Measurements from ENCODE around the gene RARA. TPM values are rescaled to one million over a fixed set of nuclear protein-coding genes. Genes with fewer than 3 reads are reported as not detected.
"Not testable (repeated sequence)": the region's sequence is repeated elsewhere in the genome, so short reads cannot be mapped to it uniquely, and the experiment has no call there.

RARA gene
- polyA plus RNA-seq, 1 donor, result 47.0 TPM

- no peaks in the 10 kb centered on the region for H3K4me1 ChIP-seq (ENCODE audit: control insufficient read depth, insufficient read depth, low read length)
- no CpG with 5 or more reads among the region's 16 CpGs for WGBS (ENCODE audit: insufficient coverage, low lambda C conversion rate)
- no peaks in the 10 kb centered on the region for H3K27me3 ChIP-seq (ENCODE audit: control insufficient read depth, insufficient read depth, low read length)
- H3K27ac ChIP-seq (ENCODE audit: low read length), result no peak overlapping the region
- no peak for DNase-seq
- H3K9me3 ChIP-seq (ENCODE audit: control insufficient read depth, low read depth, low read length), result peaks cover 3% of the 10 kb centered on the region
- H3K36me3 ChIP-seq (ENCODE audit: control insufficient read depth, insufficient read depth, low read length), result no peaks in the 10 kb centered on the region
- H3K4me3 ChIP-seq (ENCODE audit: low read length), result no peak overlapping the region
Measured at GRCh38 chr17:40371261-40371929, 62.4 kb downstream of the RARA start.

- DNase-seq, result no peak
- H3K4me3 ChIP-seq (ENCODE audit: low read length), result no peak overlapping the region
- no peaks in the 10 kb centered on the region for H3K4me1 ChIP-seq (ENCODE audit: control insufficient read depth, insufficient read depth, low read length)
- no peaks in the 10 kb centered on the region for H3K36me3 ChIP-seq (ENCODE audit: control insufficient read depth, insufficient read depth, low read length)
- H3K27ac ChIP-seq (ENCODE audit: low read length), result no peak overlapping the region
- H3K27me3 ChIP-seq (ENCODE audit: control insufficient read depth, insufficient read depth, low read length), result no peaks in the 10 kb centered on the region
- H3K9me3 ChIP-seq (ENCODE audit: control insufficient read depth, low read depth, low read length), result peaks cover 3% of the 10 kb centered on the region
- no CpG with 5 or more reads among the region's 2 CpGs for WGBS (ENCODE audit: insufficient coverage, low lambda C conversion rate)
Measured at GRCh38 chr17:40372031-40372430, 63.1 kb downstream of the RARA start.

GRCh38 chr17:40372644-40373043 is 63.7 kb downstream of the RARA start:
- H3K36me3 ChIP-seq (ENCODE audit: control insufficient read depth, insufficient read depth, low read length); H3K27me3 ChIP-seq (ENCODE audit: control insufficient read depth, insufficient read depth, low read length); H3K4me1 ChIP-seq (ENCODE audit: control insufficient read depth, insufficient read depth, low read length); H3K4me3 ChIP-seq (ENCODE audit: low read length); H3K9me3 ChIP-seq (ENCODE audit: control insufficient read depth, low read depth, low read length); H3K27ac ChIP-seq (ENCODE audit: low read length); DNase-seq: not testable (repeated sequence)
- WGBS (ENCODE audit: insufficient coverage, low lambda C conversion rate), result no CpG with 5 or more reads among the region's 4 CpGs

- Histone ChIP-seq H3K27ac (ENCODE audit: low read length) (no peak overlapping the region), H3K4me1 (ENCODE audit: control insufficient read depth, insufficient read depth, low read length) (no peaks in the 10 kb centered on the region), H3K36me3 (ENCODE audit: control insufficient read depth, insufficient read depth, low read length) (no peaks in the 10 kb centered on the region), H3K4me3 (ENCODE audit: low read length) (no peak overlapping the region), H3K27me3 (ENCODE audit: control insufficient read depth, insufficient read depth, low read length) (no peaks in the 10 kb centered on the region), H3K9me3 (ENCODE audit: control insufficient read depth, low read depth, low read length) (peaks cover 3% of the 10 kb centered on the region)
- no peak for DNase-seq
- WGBS (ENCODE audit: insufficient coverage, low lambda C conversion rate), result no CpG with 5 or more reads among the region's 4 CpGs
Measured at GRCh38 chr17:40373324-40373723, 64.3 kb downstream of the RARA start.

- Histone ChIP-seq H3K27ac (ENCODE audit: low read length) (no peak overlapping the region), H3K4me1 (ENCODE audit: control insufficient read depth, insufficient read depth, low read length) (no peaks in the 10 kb centered on the region), H3K36me3 (ENCODE audit: control insufficient read depth, insufficient read depth, low read length) (no peaks in the 10 kb centered on the region), H3K4me3 (ENCODE audit: low read length) (no peak overlapping the region), H3K9me3 (ENCODE audit: control insufficient read depth, low read depth, low read length) (peaks cover 3% of the 10 kb centered on the region), H3K27me3 (ENCODE audit: control insufficient read depth, insufficient read depth, low read length) (no peaks in the 10 kb centered on the region)
- WGBS (ENCODE audit: insufficient coverage, low lambda C conversion rate), result 80% methylated on average over 1 of the region's 8 CpGs
- no peak for DNase-seq
Measured at GRCh38 chr17:40373999-40374398, 65.0 kb downstream of the RARA start.

GRCh38 chr17:40374821-40375498 is 66.0 kb downstream of the RARA start:
- 93% methylated on average over 3 of the region's 14 CpGs for WGBS (ENCODE audit: insufficient coverage, low lambda C conversion rate)
- Histone ChIP-seq H3K27ac (ENCODE audit: low read length) (no peak overlapping the region), H3K4me3 (ENCODE audit: low read length) (no peak overlapping the region), H3K27me3 (ENCODE audit: control insufficient read depth, insufficient read depth, low read length) (no peaks in the 10 kb centered on the region), H3K9me3 (ENCODE audit: control insufficient read depth, low read depth, low read length) (peaks cover 3% of the 10 kb centered on the region), H3K36me3 (ENCODE audit: control insufficient read depth, insufficient read depth, low read length) (no peaks in the 10 kb centered on the region), H3K4me1 (ENCODE audit: control insufficient read depth, insufficient read depth, low read length) (no peaks in the 10 kb centered on the region)
- no peak for DNase-seq

- DNase-seq; H3K9me3 ChIP-seq (ENCODE audit: control insufficient read depth, low read depth, low read length); H3K4me1 ChIP-seq (ENCODE audit: control insufficient read depth, insufficient read depth, low read length); H3K4me3 ChIP-seq (ENCODE audit: low read length); H3K36me3 ChIP-seq (ENCODE audit: control insufficient read depth, insufficient read depth, low read length); H3K27ac ChIP-seq (ENCODE audit: low read length); H3K27me3 ChIP-seq (ENCODE audit: control insufficient read depth, insufficient read depth, low read length): not testable (repeated sequence)
- no CpG with 5 or more reads among the region's 21 CpGs for WGBS (ENCODE audit: insufficient coverage, low lambda C conversion rate)
Measured at GRCh38 chr17:40375786-40376185, 66.8 kb downstream of the RARA start.

- H3K27ac ChIP-seq (ENCODE audit: low read length); H3K27me3 ChIP-seq (ENCODE audit: control insufficient read depth, insufficient read depth, low read length); H3K36me3 ChIP-seq (ENCODE audit: control insufficient read depth, insufficient read depth, low read length); H3K4me1 ChIP-seq (ENCODE audit: control insufficient read depth, insufficient read depth, low read length); DNase-seq; H3K9me3 ChIP-seq (ENCODE audit: control insufficient read depth, low read depth, low read length); H3K4me3 ChIP-seq (ENCODE audit: low read length): not testable (repeated sequence)
- WGBS (ENCODE audit: insufficient coverage, low lambda C conversion rate), result no CpG with 5 or more reads among the region's 6 CpGs
Measured at GRCh38 chr17:40376541-40376940, 67.6 kb downstream of the RARA start.

GRCh38 chr17:40377832-40378231 is 68.9 kb downstream of the RARA start:
- WGBS (ENCODE audit: insufficient coverage, low lambda C conversion rate), result 100% methylated on average over 2 of the region's 13 CpGs
- Histone ChIP-seq H3K4me1 (ENCODE audit: control insufficient read depth, insufficient read depth, low read length) (no peaks in the 10 kb centered on the region), H3K9me3 (ENCODE audit: control insufficient read depth, low read depth, low read length) (no peaks in the 10 kb centered on the region), H3K4me3 (ENCODE audit: low read length) (no peak overlapping the region), H3K36me3 (ENCODE audit: control insufficient read depth, insufficient read depth, low read length) (no peaks in the 10 kb centered on the region), H3K27ac (ENCODE audit: low read length) (no peak overlapping the region), H3K27me3 (ENCODE audit: control insufficient read depth, insufficient read depth, low read length) (no peaks in the 10 kb centered on the region)
- no peak for DNase-seq

GRCh38 chr17:40378966-40379365 is 70.0 kb downstream of the RARA start:
- no peak overlapping the region for H3K4me3 ChIP-seq (ENCODE audit: low read length)
- no peaks in the 10 kb centered on the region for H3K4me1 ChIP-seq (ENCODE audit: control insufficient read depth, insufficient read depth, low read length)
- DNase-seq, result no peak
- H3K36me3 ChIP-seq (ENCODE audit: control insufficient read depth, insufficient read depth, low read length), result no peaks in the 10 kb centered on the region
- no peaks in the 10 kb centered on the region for H3K27me3 ChIP-seq (ENCODE audit: control insufficient read depth, insufficient read depth, low read length)
- H3K9me3 ChIP-seq (ENCODE audit: control insufficient read depth, low read depth, low read length), result no peaks in the 10 kb centered on the region
- WGBS (ENCODE audit: insufficient coverage, low lambda C conversion rate), result 100% methylated on average over 1 of the region's 7 CpGs
- no peak overlapping the region for H3K27ac ChIP-seq (ENCODE audit: low read length)

- no peak for DNase-seq
- no peaks in the 10 kb centered on the region for H3K36me3 ChIP-seq (ENCODE audit: control insufficient read depth, insufficient read depth, low read length)
- H3K27me3 ChIP-seq (ENCODE audit: control insufficient read depth, insufficient read depth, low read length), result no peaks in the 10 kb centered on the region
- WGBS (ENCODE audit: insufficient coverage, low lambda C conversion rate), result 85% methylated on average over 3 of the region's 4 CpGs
- H3K27ac ChIP-seq (ENCODE audit: low read length), result no peak overlapping the region
- no peaks in the 10 kb centered on the region for H3K4me1 ChIP-seq (ENCODE audit: control insufficient read depth, insufficient read depth, low read length)
- H3K4me3 ChIP-seq (ENCODE audit: low read length), result no peak overlapping the region
- H3K9me3 ChIP-seq (ENCODE audit: control insufficient read depth, low read depth, low read length), result no peaks in the 10 kb centered on the region
Measured at GRCh38 chr17:40382251-40382650, 73.3 kb downstream of the RARA start.
